Lower leg skin (tissue), 4 donors: ENCODE results near the gene ZNF862. TPM values are rescaled to one million over a fixed set of nuclear protein-coding genes. Genes with fewer than 3 reads are reported as not detected.

ENCODE experiments used
- DNase-seq, 2 donors: peaks; one replicate each; pipeline ENCODE4 v3.0.0-alpha.2; 2019; ENCODE audit warnings: low spot score in 2 of 2
- H3K4me3 ChIP-seq: fragments of 200-600 bp; sonication (generic); 2 replicates; pipeline ENCODE4 v1.5.1; 2017; ENCODE audit warnings: mild to moderate bottlenecking, low read depth; ENCODE audit not compliant: poor library complexity, severe bottlenecking
- POLR2A ChIP-seq, 2 donors: fragments of 450-650 bp; IDR thresholded peaks; one replicate each; pipeline ENCODE4 v1.6.1; 2016 to 2017; ENCODE audit warnings: antibody characterized with exemption in 2 of 2, mild to moderate bottlenecking in 1 of 2, moderate library complexity in 1 of 2
- WGBS, 2 donors: methylation state at CpG; one replicate each; pipeline ENCODE4 v1.1.5; 2018; 5-methylcytosine and 5-hydroxymethylcytosine counted together
- intact Hi-C: fragments of 100-400 bp; cut with DNase I; formaldehyde crosslinking; loops from one replicate; pipeline ENCODE4 v1.15.0; 2023; ENCODE audit warnings: low total_unique reads
- total RNA-seq, 4 donors: library from RNA; depleted of rRNA; stranded (reverse); fragments of >200 nt; gene quantifications; one replicate each; pipeline ENCODE4 v1.1.0, GENCODE V29; 2016
- TF ChIP-seq, protein P1 (sequence below), 3 donors: fragments of 450-650 bp; IDR thresholded peaks; one replicate each; pipeline ENCODE4 v1.5.1; 2016; ENCODE audit warnings: antibody characterized with exemption in 3 of 3, mild to moderate bottlenecking in 3 of 3, moderate library complexity in 2 of 3

Gene ZNF862
- total RNA-seq, 4 donors from 2014 or later = 12.8 to 34.3 (median 22.3) TPM

- intact Hi-C loops = no loop called here
- no peak for TF ChIP-seq POLR2A (IDR thresholded peaks at IDR 0.05)
- TF ChIP-seq, protein P1, sequence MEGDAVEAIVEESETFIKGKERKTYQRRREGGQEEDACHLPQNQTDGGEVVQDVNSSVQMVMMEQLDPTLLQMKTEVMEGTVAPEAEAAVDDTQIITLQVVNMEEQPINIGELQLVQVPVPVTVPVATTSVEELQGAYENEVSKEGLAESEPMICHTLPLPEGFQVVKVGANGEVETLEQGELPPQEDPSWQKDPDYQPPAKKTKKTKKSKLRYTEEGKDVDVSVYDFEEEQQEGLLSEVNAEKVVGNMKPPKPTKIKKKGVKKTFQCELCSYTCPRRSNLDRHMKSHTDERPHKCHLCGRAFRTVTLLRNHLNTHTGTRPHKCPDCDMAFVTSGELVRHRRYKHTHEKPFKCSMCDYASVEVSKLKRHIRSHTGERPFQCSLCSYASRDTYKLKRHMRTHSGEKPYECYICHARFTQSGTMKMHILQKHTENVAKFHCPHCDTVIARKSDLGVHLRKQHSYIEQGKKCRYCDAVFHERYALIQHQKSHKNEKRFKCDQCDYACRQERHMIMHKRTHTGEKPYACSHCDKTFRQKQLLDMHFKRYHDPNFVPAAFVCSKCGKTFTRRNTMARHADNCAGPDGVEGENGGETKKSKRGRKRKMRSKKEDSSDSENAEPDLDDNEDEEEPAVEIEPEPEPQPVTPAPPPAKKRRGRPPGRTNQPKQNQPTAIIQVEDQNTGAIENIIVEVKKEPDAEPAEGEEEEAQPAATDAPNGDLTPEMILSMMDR (IDR thresholded peaks at IDR 0.05) = no peak
- no peak for DNase-seq
- WGBS, 2 donors = 76 to 77% methylated on average over 5 of the region's 5 CpGs
- H3K4me3 ChIP-seq = no peak overlapping the region
These were observed 7.2 kb downstream of the ZNF862 start for GRCh38 chr7:149845257-149845980.

DNA sequence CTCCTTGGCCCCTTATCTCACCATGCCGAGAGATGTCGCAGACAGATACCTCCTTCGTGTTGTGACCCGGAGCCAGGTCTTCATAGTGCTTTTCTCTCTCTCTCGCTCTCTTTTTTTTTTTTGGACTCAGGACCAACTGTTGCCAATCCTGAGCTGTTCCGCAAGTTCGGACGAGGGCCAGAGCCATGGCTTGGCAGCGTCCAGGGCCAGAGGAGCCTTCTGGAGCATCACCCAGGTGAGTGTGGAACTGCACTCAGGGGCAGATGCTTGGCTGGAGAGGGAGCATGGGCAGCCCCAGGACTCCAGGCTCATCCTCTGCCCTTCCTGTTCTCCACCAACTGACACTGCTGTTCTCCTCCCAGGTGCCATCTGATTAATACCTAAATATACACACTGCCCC lies 7.8 kb downstream of the ZNF862 start:
- WGBS, 2 donors = 88 to 89% methylated on average over 9 of the region's 9 CpGs
- intact Hi-C loops = no loop called here
- TF ChIP-seq, protein P1 (IDR thresholded peaks at IDR 0.05) = no peak
- no peak for TF ChIP-seq POLR2A (IDR thresholded peaks at IDR 0.05)
- H3K4me3 ChIP-seq = no peak overlapping the region
- DNase-seq = no peak

DNA sequence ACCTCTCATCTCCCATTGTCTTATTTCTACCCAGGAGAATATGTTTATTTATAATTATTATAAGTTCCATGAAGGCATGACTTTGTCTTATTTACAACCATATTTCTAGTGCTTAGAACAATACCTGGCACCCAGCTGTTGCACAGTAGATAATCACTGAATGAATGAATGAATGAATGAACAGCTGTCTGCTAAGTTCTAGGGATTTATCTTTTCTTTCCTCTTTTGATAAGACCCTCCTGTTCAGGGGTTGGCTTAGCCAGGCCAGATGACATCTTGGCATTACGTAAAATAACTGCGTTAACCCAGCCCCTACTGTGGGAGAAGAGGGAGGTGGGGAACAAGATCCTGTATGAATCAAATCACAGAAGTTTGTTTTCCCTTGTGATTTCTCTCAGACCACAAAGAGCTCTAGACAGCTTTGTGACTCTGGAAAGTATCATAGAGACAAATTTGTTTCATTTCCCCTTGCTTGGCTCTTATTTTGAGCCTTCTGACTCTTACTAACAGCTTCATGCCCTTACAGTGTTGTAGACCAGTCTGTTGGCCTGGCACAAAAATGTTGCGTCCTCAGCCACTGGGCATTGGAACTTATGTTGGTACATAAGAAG lies 8.4 kb downstream of the ZNF862 start:
- 99 to 100% methylated on average over 3 of the region's 3 CpGs for WGBS, 2 donors
- TF ChIP-seq, protein P1 (IDR thresholded peaks at IDR 0.05) = no peak
- no peak for TF ChIP-seq POLR2A (IDR thresholded peaks at IDR 0.05)
- DNase-seq = no peak
- intact Hi-C loops = no loop called here
- H3K4me3 ChIP-seq = no peak overlapping the region

DNA sequence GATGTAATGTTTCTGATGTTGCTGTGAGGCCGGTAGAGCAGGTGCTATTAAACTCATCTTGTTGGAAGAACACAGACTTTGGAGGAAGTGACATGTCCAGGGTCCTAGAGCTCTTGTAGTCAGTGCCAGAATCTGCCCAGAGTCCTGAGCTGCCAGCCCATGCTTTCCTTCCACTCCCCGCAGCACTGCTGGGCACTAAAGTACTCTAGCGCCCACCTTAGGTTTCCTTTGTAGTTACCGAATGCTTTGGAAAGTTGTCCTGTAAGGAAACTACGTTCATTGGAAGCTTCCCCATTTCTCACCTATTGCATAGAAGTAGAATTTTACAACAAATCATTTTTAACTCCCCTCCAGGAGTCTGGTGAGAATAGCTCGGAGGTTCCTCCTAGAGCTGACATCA lies 11.0 kb downstream of the ZNF862 start:
- TF ChIP-seq, protein P1 (IDR thresholded peaks at IDR 0.05) = no peak
- no peak for TF ChIP-seq POLR2A (IDR thresholded peaks at IDR 0.05)
- no peak for DNase-seq
- H3K4me3 ChIP-seq = no peak overlapping the region
- 91 to 95% methylated on average over 6 of the region's 6 CpGs for WGBS, 2 donors
- intact Hi-C loops = no loop called here

- TF ChIP-seq, protein P1 (IDR thresholded peaks at IDR 0.05) = no peak
- TF ChIP-seq POLR2A (IDR thresholded peaks at IDR 0.05) = no peak
- H3K4me3 ChIP-seq = no peak overlapping the region
- WGBS, 2 donors = 84 to 90% methylated on average over 16 of the region's 16 CpGs
- intact Hi-C loops = no loop called here
- DNase-seq = no peak
These were observed 11.9 kb downstream of the ZNF862 start for GRCh38 chr7:149850007-149850594.
